AG10803 (cell line): ENCODE measurements around the gene ANXA11.

ENCODE experiments used
- DNase-seq: peaks from one replicate; pipeline ENCODE4 v3.0.0; 2010; ENCODE audit warnings: low read depth
- H3K4me3 ChIP-seq: 2 replicates; pipeline ENCODE4 v1.5.1; 2011; ENCODE audit warnings: mild to moderate bottlenecking, low read length, control low read depth
- CTCF ChIP-seq: conservative IDR thresholded peaks from 2 replicates; pipeline ENCODE4 v1.5.1; 2011; ENCODE audit warnings: mild to moderate bottlenecking, low read length, control low read depth, inconsistent platforms

ANXA11 gene

GRCh38 chr10:80173466-80173865, 31.9 kb downstream of the ANXA11 start:
- DNase-seq = no peak
- TF ChIP-seq CTCF = no peak

GRCh38 chr10:80172896-80173295, 32.4 kb downstream of the ANXA11 start:
- no peak for TF ChIP-seq CTCF
- no peak for DNase-seq

More at GRCh38 chr10:80173466-80173865, 31.9 kb downstream of the ANXA11 start:
- H3K4me3 ChIP-seq = no peak overlapping the region

GRCh38 chr10:80171248-80171660, 34.1 kb downstream of the ANXA11 start:
- TF ChIP-seq CTCF = no peak
- no peak overlapping the region for H3K4me3 ChIP-seq
- no peak for DNase-seq

More at GRCh38 chr10:80172896-80173295, 32.4 kb downstream of the ANXA11 start:
- H3K4me3 ChIP-seq = no peak overlapping the region

GRCh38 chr10:80170641-80171040, 34.7 kb downstream of the ANXA11 start:
- no peak for DNase-seq
- H3K4me3 ChIP-seq = no peak overlapping the region
- TF ChIP-seq CTCF = no peak

- H3K4me3 ChIP-seq = no peak overlapping the region
- no peak for DNase-seq
- no peak for TF ChIP-seq CTCF
These were observed 35.3 kb downstream of the ANXA11 start for GRCh38 chr10:80170026-80170425.

GRCh38 chr10:80168679-80169380, 36.5 kb downstream of the ANXA11 start:
- no peak for DNase-seq
- TF ChIP-seq CTCF = peak; percentile 27; the same call in 1 of the 2 replicates
- H3K4me3 ChIP-seq = no peak overlapping the region

- H3K4me3 ChIP-seq = no peak overlapping the region
- peak; percentile 33 for DNase-seq
- TF ChIP-seq CTCF = no peak
These were observed 37.2 kb downstream of the ANXA11 start for GRCh38 chr10:80168162-80168511.
